GM23338 (cell line): ENCODE results near the gene VPS37C. TPM values are rescaled to one million over a fixed set of nuclear protein-coding genes. Genes with fewer than 3 reads are reported as not detected.

Source experiments
- ATAC-seq: fragments of 200-7000 bp; cut with Tn5 transposase; 3 replicates; pipeline ENCODE4 v1.9.1; 2020
- DNase-seq: peaks from one replicate; pipeline ENCODE4 v3.0.0-alpha.2; 2015; ENCODE audit warnings: low spot score
- H2AFZ ChIP-seq: fragments of 200-600 bp; sonication (generic); 2 replicates; pipeline ENCODE4 v1.8.0; 2016; ENCODE audit warnings: antibody characterized with exemption, mild to moderate bottlenecking, moderate library complexity
- H3F3A ChIP-seq: fragments of 200-600 bp; sonication (generic); replicated peaks from 2 replicates; pipeline ENCODE4 v1.8.0; 2017; ENCODE audit warnings: antibody characterized with exemption, mixed run types, low read depth
- H3K27ac ChIP-seq: fragments of 200-600 bp; sonication (generic); 2 replicates; pipeline ENCODE4 v1.6.1; 2016; ENCODE audit warnings: low read depth
- H3K27me3 ChIP-seq: fragments of 200-600 bp; sonication (generic); 2 replicates; pipeline ENCODE4 v1.8.0; 2016; ENCODE audit warnings: mild to moderate bottlenecking, mixed run types, moderate library complexity; ENCODE audit not compliant: insufficient read depth
- H3K36me3 ChIP-seq: fragments of 200-600 bp; sonication (generic); 2 replicates; pipeline ENCODE4 v1.8.0; 2016; ENCODE audit warnings: mild to moderate bottlenecking; ENCODE audit not compliant: insufficient read depth
- H3K4me1 ChIP-seq: fragments of 200-600 bp; sonication (generic); 2 replicates; pipeline ENCODE4 v1.8.0; 2016; ENCODE audit warnings: mild to moderate bottlenecking, moderate library complexity; ENCODE audit not compliant: insufficient read depth
- H3K4me2 ChIP-seq: fragments of 200-600 bp; sonication (generic); 2 replicates; pipeline ENCODE4 v1.7.1; 2017; ENCODE audit warnings: mixed run types
- H3K4me3 ChIP-seq: fragments of 200-600 bp; sonication (generic); 2 replicates; pipeline ENCODE4 v1.6.1; 2016; ENCODE audit warnings: mixed run types
- H3K79me2 ChIP-seq: fragments of 200-600 bp; sonication (generic); replicated peaks from 2 replicates; pipeline ENCODE4 v1.8.0; 2017; ENCODE audit warnings: mild to moderate bottlenecking; ENCODE audit not compliant: insufficient read depth
- H3K9me2 ChIP-seq: fragments of 200-600 bp; sonication (generic); 2 replicates; pipeline ENCODE4 v1.8.0; 2017; ENCODE audit not compliant: insufficient read depth
- H4K20me1 ChIP-seq: fragments of 200-600 bp; sonication (generic); replicated peaks from 2 replicates; pipeline ENCODE4 v1.8.0; 2017; ENCODE audit warnings: mild to moderate bottlenecking; ENCODE audit not compliant: insufficient read depth
- H3K27ac Mint-ChIP-seq: 2 replicates; pipeline ENCODE4 v1.8.0; 2020; ENCODE audit warnings: inconsistent platforms, mild to moderate bottlenecking, moderate library complexity, mixed read lengths
- H3K27me3 Mint-ChIP-seq: 3 replicates; pipeline ENCODE4 v1.8.0; 2022; ENCODE audit warnings: low read depth, mild to moderate bottlenecking, moderate library complexity, mixed read lengths, inconsistent platforms; ENCODE audit not compliant: insufficient read depth, poor library complexity
- H3K36me3 Mint-ChIP-seq: 3 replicates; pipeline ENCODE4 v1.8.0; 2021; ENCODE audit warnings: low read depth, mild to moderate bottlenecking, inconsistent platforms, moderate library complexity, mixed read lengths
- H3K4me1 Mint-ChIP-seq: 3 replicates; pipeline ENCODE4 v1.8.0; 2020; ENCODE audit warnings: mild to moderate bottlenecking, inconsistent platforms, mixed read lengths
- H3K4me3 Mint-ChIP-seq: 3 replicates; pipeline ENCODE4 v1.8.0; 2021; ENCODE audit warnings: moderate library complexity, mild to moderate bottlenecking, inconsistent platforms, mixed read lengths
- H3K9me3 Mint-ChIP-seq: 3 replicates; pipeline ENCODE4 v1.8.0; 2020; ENCODE audit warnings: moderate library complexity, mild to moderate bottlenecking, inconsistent platforms, mixed read lengths
- CREB1 ChIP-seq: fragments of 250-450 bp; sonication (Bioruptor Pico); IDR thresholded peaks from 2 replicates; pipeline ENCODE4 v1.5.0; 2020; ENCODE audit warnings: low read depth, mild to moderate bottlenecking, moderate library complexity
- EZH2 ChIP-seq: fragments of 200-600 bp; sonication (generic); IDR thresholded peaks from one replicate; pipeline ENCODE4 v1.8.0; 2017; ENCODE audit warnings: antibody characterized with exemption, mild to moderate bottlenecking, low read depth; ENCODE audit not compliant: unreplicated experiment
- EZH2phosphoT487 ChIP-seq: fragments of 200-600 bp; sonication (generic); IDR thresholded peaks from one replicate; pipeline ENCODE4 v1.8.1; 2018; ENCODE audit warnings: antibody characterized with exemption; ENCODE audit not compliant: unreplicated experiment
- JUNB ChIP-seq: IDR thresholded peaks from one replicate; pipeline ENCODE4 v1.6.1; 2016; ENCODE audit warnings: antibody characterized with exemption; ENCODE audit not compliant: unreplicated experiment
- POLR2AphosphoS5 ChIP-seq: IDR thresholded peaks from 2 replicates; pipeline ENCODE4 v1.6.1; 2016; ENCODE audit warnings: antibody characterized with exemption, low read depth
- REST ChIP-seq: IDR thresholded peaks from one replicate; pipeline ENCODE4 v1.6.1; 2018; ENCODE audit warnings: antibody characterized with exemption; ENCODE audit not compliant: unreplicated experiment
- ZNF114 ChIP-seq: fragments of 250-450 bp; sonication (Bioruptor Pico); IDR thresholded peaks from 2 replicates; pipeline ENCODE4 v1.5.0; 2020; ENCODE audit warnings: mild to moderate bottlenecking, moderate library complexity
- ZNF331 ChIP-seq: fragments of 250-450 bp; sonication (Bioruptor Pico); IDR thresholded peaks from 2 replicates; pipeline ENCODE4 v1.5.0; 2020; ENCODE audit warnings: low read depth, mild to moderate bottlenecking, moderate library complexity
- ZNF462 ChIP-seq: fragments of 250-450 bp; sonication (Bioruptor Pico); IDR thresholded peaks from 2 replicates; pipeline ENCODE4 v1.5.0; 2020; ENCODE audit warnings: mild to moderate bottlenecking, moderate library complexity
- polyA plus RNA-seq: library from polyadenylated mRNA; unstranded; fragments of >200 nt; fragmentation: Nextera tagmentation; extraction: Ambion mirVana; gene quantifications from 2 replicates; pipeline ENCODE4 v1.2.1, GENCODE V29; 2016
- total RNA-seq: library from RNA; depleted of rRNA; stranded (reverse); fragments of >200 nt; shearing (Covaris generic); gene quantifications from 2 replicates; pipeline ENCODE4 v1.2.3, GENCODE V29; 2014

VPS37C gene
- total and polyA plus RNA-seq, 2 experiments from 2014 or later: 8.8 to 19.4 TPM

- no peak for TF ChIP-seq ZNF462 (CRISPR knock-in tag)
- TF ChIP-seq EZH2: no peak
- no peak for TF ChIP-seq ZNF114
- TF ChIP-seq JUNB: no peak
- no peak for TF ChIP-seq EZH2phosphoT487
- no peak for TF ChIP-seq POLR2AphosphoS5
Observed at GRCh38 chr11:61117168-61117520, 44.1 kb downstream of the VPS37C start (continued).

GRCh38 chr11:61116426-61117167 lies 44.6 kb downstream of the VPS37C start:
- no peak overlapping the region for H3K4me2 ChIP-seq
- TF ChIP-seq CREB1 (CRISPR knock-in tag): no peak
- no peak for TF ChIP-seq ZNF331 (CRISPR knock-in tag)
- no peak for TF ChIP-seq JUNB
- TF ChIP-seq REST: no peak
- no peaks in the 10 kb centered on the region for H3K9me2 ChIP-seq
- H3K27ac ChIP-seq: no peak overlapping the region
- H3F3A ChIP-seq: no peaks in the 10 kb centered on the region
- Mint-ChIP-seq H3K9me3 (no peaks in the 10 kb centered on the region), H3K36me3 (no peaks in the 10 kb centered on the region), H3K27ac (0 out of 2 replicates have a peak overlapping the region, but pooled peaks have one; percentile 10), H3K4me3 (no peak overlapping the region), H3K27me3 (peaks cover 6% of the 10 kb centered on the region), H3K4me1 (no peaks in the 10 kb centered on the region)
- H3K36me3 ChIP-seq: no peaks in the 10 kb centered on the region
- ATAC-seq: no peak
- H3K27me3 ChIP-seq: no peaks in the 10 kb centered on the region
- H2AFZ ChIP-seq: no peak overlapping the region
- no peaks in the 10 kb centered on the region for H3K79me2 ChIP-seq
- no peak for DNase-seq
- no peak overlapping the region for H3K4me3 ChIP-seq
- no peaks in the 10 kb centered on the region for H4K20me1 ChIP-seq
- no peaks in the 10 kb centered on the region for H3K4me1 ChIP-seq
